Mammary microvascular endothelial cell (primary cell): ENCODE results near the gene NDUFB1. TPM values are rescaled to one million over a fixed set of nuclear protein-coding genes. Genes with fewer than 3 reads are reported as not detected.

ENCODE experiments used
- total RNA-seq: library from RNA; depleted of rRNA; stranded (reverse); fragments of >200 nt; gene quantifications from 2 replicates; pipeline ENCODE4 v1.2.3, GENCODE V29; 2015

NDUFB1 gene
- total RNA-seq: 587 and 613 TPM in 2 replicates

DNA sequence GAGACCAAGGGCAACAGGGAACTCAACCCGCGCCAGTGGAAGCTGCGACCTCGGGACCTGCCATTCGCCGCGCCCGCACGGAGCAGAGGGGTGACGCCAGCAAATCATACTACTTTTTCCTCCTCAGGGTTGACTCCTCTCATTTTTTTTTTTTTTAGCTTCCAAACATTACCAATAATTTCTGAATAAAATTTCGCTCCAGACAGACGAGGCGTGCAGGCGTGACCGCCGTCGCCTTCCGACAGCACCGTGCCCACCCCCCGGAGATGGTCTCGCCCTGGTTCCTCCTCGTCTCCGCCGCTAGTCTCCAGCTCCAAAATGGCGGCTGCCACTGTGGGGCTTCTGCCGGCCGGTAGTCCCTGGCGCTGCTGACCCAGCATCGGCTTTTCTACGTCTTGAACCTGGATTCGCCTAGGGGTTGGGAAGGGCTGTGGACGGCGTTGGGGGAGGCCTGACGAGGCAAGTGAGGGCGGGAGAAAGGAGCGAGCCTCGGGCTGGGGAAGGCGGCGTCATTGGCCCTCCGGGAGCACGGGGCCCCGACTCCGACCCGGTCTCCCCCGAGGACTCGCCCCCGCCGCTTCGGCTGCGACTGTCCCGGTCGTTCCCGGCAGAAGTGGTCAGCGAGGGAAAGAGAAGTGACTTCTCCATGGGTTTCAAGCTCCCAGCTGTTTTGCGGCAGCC is at the start of gene NDUFB1, which contains the start of gene CPSF2:
Gene NDUFB1, minus strand, starts transcription at position 37 of the 681 bp plus-strand sequence. CDS start 4,069 bp downstream, outside the sequence.
Gene CPSF2, plus strand, starts transcription at position 300 of the 681 bp plus-strand sequence. CDS start 9,016 bp downstream, outside the sequence.

DNA sequence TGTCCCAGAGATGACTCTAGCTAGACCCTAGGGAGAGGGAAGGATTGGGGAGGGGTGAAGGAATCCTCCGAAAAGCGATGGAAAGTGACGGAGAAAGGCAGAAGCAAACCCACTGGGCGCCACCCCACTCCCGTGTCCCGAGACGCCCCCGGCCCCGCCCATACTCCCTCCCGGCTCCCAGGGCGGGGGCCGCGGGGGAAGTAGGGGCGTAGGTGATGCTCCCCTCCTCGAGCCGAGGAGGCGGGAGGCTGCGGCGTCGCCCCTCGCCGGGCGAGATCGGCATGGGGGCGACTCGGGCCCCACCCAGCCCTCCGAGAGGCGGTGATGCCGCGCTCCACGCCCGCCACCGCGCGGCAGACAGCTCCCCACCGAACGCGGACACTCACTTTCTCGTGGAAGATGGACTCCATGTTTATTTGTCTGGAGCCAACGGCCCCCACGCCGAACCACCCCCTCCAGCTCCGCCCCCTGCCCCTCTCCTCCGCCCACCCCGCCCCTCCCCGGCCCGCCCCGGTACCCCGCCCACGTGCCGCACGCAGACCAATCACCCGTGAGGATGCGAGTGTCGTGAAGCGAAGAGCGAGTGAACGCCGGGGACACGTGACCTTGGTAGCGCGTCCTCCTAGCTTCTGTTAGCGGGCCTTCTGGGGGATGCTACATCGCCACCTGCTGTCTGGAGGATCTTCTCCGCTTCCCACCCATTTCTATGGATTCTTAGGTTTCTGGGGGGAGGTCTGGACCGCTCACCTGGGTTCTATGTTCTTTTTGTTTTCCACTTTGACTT is 15.2 kb downstream of the NDUFB1 start, which contains the start of gene ATXN3:
Gene ATXN3, minus strand, starts transcription at position 440 of the 784 bp plus-strand sequence. Its CDS starts 30 bp downstream, at position 410.

Other genes starting within 250 kb of the NDUFB1 start
- 0.15 and 1.6 TPM in 2 replicates for gene FBLN5, start 174.0 kb downstream of the NDUFB1 start, total RNA-seq
- gene TRIP11, start 81.6 kb downstream of the NDUFB1 start, total RNA-seq: 13.6 and 14.6 TPM in 2 replicates
- gene ATXN3, start 15.1 kb downstream of the NDUFB1 start, total RNA-seq: 31.2 and 36.4 TPM in 2 replicates
- 41.6 and 49.7 TPM in 2 replicates for gene CPSF2, start 263 bp upstream of the NDUFB1 start, total RNA-seq
- not detected in 2 replicates for gene SLC24A4, start 201.5 kb upstream of the NDUFB1 start, total RNA-seq